GM12873 (cell line): ENCODE data around the gene SHANK3.
A peak's percentile ranks its signal among the peaks of the same experiment; 100 is the strongest.

Source experiments
- TF ChIP-seq, protein P1 (sequence below): IDR thresholded peaks from 2 replicates; pipeline ENCODE4 v1.5.1; 2012; ENCODE audit warnings: low read depth, mild to moderate bottlenecking, moderate library complexity, low read length, control low read depth; ENCODE audit not compliant: insufficient read depth; ENCODE audit errors: missing control alignments

SHANK3 gene

DNA sequence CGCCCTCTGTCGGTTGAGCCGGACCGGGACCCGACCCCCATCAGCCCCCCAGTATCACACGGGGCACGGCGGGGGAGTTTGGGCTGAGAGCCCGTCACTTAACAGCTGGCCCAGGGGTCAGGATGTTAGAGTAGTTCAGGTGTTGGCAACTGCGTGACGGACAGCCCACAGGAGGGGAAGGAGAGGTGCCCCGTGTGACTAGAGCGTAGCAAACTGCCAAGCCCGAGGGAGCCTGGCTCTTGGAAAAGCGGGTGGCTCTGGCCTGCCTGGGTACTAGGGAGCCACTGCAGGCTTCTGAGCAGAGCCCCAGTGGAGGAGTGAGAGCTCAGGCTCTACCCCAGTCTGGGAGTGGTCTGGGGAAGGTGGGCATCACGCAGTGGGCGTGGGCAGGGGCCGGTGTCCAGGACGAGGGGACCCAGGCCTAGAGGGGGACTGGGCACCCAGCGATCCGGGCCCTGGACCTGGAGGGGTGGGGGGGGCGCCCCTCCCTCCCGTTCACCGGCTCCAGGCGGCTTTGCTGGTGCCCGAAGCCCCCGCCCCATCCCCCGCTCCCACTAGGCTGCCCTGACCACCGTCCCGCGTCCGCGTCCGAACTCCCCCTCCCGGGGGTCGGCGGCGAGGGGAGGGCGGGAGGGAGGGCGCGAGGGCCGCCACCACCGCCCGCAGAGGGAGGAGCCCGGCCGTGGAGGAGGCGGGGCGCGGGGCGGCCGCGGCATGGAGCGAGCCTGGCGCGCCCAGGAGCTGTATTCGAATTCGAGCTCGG, 24.4 kb downstream of the SHANK3 start:
- TF ChIP-seq, protein P1, sequence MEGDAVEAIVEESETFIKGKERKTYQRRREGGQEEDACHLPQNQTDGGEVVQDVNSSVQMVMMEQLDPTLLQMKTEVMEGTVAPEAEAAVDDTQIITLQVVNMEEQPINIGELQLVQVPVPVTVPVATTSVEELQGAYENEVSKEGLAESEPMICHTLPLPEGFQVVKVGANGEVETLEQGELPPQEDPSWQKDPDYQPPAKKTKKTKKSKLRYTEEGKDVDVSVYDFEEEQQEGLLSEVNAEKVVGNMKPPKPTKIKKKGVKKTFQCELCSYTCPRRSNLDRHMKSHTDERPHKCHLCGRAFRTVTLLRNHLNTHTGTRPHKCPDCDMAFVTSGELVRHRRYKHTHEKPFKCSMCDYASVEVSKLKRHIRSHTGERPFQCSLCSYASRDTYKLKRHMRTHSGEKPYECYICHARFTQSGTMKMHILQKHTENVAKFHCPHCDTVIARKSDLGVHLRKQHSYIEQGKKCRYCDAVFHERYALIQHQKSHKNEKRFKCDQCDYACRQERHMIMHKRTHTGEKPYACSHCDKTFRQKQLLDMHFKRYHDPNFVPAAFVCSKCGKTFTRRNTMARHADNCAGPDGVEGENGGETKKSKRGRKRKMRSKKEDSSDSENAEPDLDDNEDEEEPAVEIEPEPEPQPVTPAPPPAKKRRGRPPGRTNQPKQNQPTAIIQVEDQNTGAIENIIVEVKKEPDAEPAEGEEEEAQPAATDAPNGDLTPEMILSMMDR: no peak

DNA sequence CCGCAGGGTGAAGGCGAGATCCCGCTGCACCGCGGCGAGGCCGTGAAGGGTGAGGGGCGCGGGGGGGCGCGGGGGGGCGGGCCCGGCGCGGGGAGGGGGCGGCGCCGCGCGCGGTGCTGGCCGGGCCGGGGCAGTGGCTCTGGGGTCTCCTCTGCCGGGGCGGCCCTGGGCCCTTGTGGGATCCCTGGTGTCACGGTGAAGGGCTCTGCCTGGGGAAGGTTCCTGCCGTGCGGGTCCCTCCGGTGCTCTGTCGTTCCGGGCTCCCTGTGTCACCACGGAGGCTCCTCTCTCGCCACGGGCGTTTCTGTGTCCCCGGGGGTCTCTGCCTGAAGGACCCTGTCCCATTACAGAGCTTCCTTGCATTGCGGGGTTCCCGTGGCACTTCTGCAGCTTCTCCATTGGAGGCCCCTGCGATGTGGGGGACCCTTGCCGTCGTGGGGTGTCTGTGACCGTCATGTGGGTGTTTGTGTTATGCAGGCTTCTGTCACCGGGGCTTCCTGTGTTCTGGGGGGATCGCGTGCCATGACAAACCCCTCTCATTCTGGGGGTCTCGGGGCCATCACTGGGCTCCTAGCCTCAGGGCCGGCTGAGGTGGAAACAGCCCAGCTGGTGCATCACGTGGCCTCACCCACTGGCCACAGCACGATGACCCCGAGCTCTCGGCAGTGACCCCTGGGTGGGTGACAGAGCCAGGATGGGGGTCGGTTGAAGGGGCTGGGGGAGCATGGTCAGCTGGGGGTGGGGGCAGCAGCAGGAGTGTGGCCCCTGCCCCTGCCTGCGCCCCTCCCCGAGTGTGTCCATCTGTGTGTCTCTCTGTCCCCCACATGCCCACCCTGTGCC, 25.3 kb downstream of the SHANK3 start:
- TF ChIP-seq, protein P1: no peak

DNA sequence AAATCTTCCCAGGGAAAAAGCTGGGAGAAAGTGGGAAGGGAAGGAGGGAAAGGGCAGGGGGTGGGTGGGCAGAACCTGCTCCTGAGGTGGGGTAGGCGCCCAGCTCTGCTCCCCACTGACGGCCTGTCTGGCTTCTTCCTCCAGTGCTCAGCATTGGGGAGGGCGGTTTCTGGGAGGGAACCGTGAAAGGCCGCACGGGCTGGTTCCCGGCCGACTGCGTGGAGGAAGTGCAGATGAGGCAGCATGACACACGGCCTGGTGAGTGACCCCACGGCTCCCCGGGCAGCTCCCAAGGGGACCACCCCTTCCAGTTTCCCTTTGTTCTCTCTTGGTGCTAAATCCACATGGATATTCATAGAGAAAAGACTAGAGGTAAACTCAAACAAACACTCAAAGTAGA, 25.9 kb downstream of the SHANK3 start:
- TF ChIP-seq, protein P1: no peak

GRCh38 chr22:50699001-50699755, 26.6 kb downstream of the SHANK3 start:
- TF ChIP-seq, protein P1: no peak

DNA sequence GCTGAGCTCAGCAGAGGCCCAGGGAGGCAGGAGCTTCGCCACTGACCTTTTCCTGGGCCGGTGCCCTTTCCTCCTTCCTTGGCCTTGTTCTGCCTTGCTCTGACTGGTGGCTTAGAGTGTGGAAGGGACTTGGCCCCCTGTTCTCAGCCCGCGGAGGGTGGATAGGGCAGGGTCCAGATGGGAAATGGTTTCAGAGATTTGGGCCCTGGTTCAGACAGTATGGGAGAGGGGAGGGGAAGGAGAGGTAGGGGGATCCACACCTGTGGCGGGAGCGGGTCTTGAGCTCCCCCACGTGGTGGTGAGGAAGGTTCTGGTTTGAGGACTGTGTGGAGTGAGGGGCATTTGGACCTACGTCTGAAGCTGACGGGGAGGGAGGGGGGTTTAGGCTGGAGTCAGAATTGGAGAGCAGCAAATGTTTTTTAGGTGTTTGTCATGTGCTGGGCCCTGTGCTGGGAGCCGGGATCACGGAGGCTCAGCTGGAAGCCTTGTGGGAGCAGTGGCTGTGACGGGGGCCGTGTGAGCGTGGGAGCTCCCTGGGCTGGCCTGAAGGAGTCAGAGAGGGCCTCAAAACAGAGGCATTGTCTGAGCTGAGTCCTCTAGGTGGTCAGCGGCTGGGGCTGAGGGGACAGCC, 27.2 kb downstream of the SHANK3 start:
- TF ChIP-seq, protein P1: peak; percentile 29

DNA sequence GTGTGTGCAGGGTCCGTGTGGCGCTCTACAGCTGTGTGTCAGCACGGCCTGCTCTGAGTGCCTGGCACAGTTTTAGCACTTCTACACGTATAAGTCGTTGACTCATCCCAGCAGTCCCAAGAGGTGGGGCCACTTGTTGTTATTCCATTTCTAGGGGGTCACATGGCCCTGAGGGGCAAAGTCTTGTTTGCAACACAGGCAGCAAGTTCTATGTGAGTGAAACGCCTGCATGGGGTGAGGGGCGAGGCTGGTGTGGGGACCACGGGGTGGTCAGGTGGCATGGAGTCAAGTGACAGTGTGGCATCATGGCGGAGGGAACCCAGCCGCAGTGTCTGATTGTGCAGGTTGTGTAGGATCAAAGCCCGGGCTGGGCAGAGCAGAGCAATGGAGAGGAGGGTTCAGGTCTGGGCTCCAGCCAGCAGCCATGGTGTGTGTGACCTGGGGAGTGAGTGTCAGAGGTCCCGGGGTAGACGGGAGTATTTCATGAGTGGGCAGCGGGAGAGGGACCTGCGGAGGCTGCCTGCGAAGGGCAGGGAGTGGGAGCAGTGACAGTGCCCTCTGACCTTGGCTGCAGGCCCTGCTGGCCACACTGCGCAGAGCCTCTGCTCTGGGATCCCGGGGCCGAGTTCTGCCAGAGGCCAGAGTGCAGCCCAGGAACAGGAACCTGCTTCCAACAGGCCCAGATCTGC, 27.9 kb downstream of the SHANK3 start:
- TF ChIP-seq, protein P1: no peak

GRCh38 chr22:50701076-50701419, 28.4 kb downstream of the SHANK3 start:
- TF ChIP-seq, protein P1: no peak
